NCI-H526 (cell line): ENCODE data around the gene EI24.
"Not testable (repeated sequence)": the region's sequence is repeated elsewhere in the genome, so short reads cannot be mapped to it uniquely, and the experiment has no call there.

Experiments used
- DNase-seq, 2 experiments: peaks; one replicate each; lab custom pipeline; 2025; lab: John Stamatoyannopoulos, UW

Gene EI24

GRCh38 chr11:125568970-125569914 lies at the start of gene EI24:
Gene EI24 (plus strand): TSS chr11:125569477. CDS start chr11:125572528, 3,051 bp downstream.
- peak; percentile 94 to 100 for DNase-seq

GRCh38 chr11:125519860-125520834 lies 49.1 kb upstream of the EI24 start:
- no peak for DNase-seq

GRCh38 chr11:125525303-125525702 lies 44.0 kb upstream of the EI24 start:
- no peak for DNase-seq

GRCh38 chr11:125532668-125533067 lies 36.6 kb upstream of the EI24 start:
- DNase-seq = no peak

- DNase-seq = no peak
Measured at GRCh38 chr11:125535585-125535984, 33.7 kb upstream of the EI24 start.

- not testable (repeated sequence) for DNase-seq
Measured at GRCh38 chr11:125536834-125537233, 32.4 kb upstream of the EI24 start.

GRCh38 chr11:125542709-125543108 lies 26.6 kb upstream of the EI24 start:
- DNase-seq = no peak

GRCh38 chr11:125550780-125551179 lies 18.5 kb upstream of the EI24 start:
- DNase-seq = no peak

- DNase-seq = no peak
Measured at GRCh38 chr11:125551835-125552342, 17.4 kb upstream of the EI24 start.

- DNase-seq = no peak
Measured at GRCh38 chr11:125552927-125553326, 16.4 kb upstream of the EI24 start.

- no peak for DNase-seq
Measured at GRCh38 chr11:125553357-125553756, 15.9 kb upstream of the EI24 start.

GRCh38 chr11:125554038-125554437 lies 15.2 kb upstream of the EI24 start:
- no peak for DNase-seq

GRCh38 chr11:125559888-125560287 lies 9.4 kb upstream of the EI24 start:
- DNase-seq = no peak

- no peak for DNase-seq
Measured at GRCh38 chr11:125561924-125562323, 7.4 kb upstream of the EI24 start.

- no peak for DNase-seq
Measured at GRCh38 chr11:125562430-125562829, 6.8 kb upstream of the EI24 start.

GRCh38 chr11:125564357-125564756 lies 4.9 kb upstream of the EI24 start:
- DNase-seq = no peak

- DNase-seq = no peak
Measured at GRCh38 chr11:125566235-125566634, 3.0 kb upstream of the EI24 start.

- DNase-seq = peak in 1 of 2 experiments; percentile 52
Measured at GRCh38 chr11:125569915-125570621, 791 bp downstream of the EI24 start.

GRCh38 chr11:125570952-125571351 lies 1.7 kb downstream of the EI24 start:
- no peak for DNase-seq

GRCh38 chr11:125572916-125573315 lies 3.6 kb downstream of the EI24 start:
- DNase-seq = no peak

GRCh38 chr11:125577181-125577580 lies 7.9 kb downstream of the EI24 start:
- DNase-seq = not testable (repeated sequence)

- no peak for DNase-seq
Measured at GRCh38 chr11:125578783-125579182, 9.5 kb downstream of the EI24 start.
